A549 (cell line): Measurements from ENCODE around the gene LDLRAD3. TPM values are rescaled to one million over a fixed set of nuclear protein-coding genes. Genes with fewer than 3 reads are reported as not detected.

ENCODE experiments used
- ATAC-seq, 2 experiments: fragments of 200-7000 bp in 1 of 2; fragments of >200 bp in 1 of 2; cut with Nextera tagmentation in 1 of 2; cut with Tn5 transposase in 1 of 2; 3 replicates each; pipeline versions ENCODE4 v1.8.0 to v1.9.1; 2018 to 2020; ENCODE audit warnings: mild to moderate bottlenecking in 1 of 2, moderate library complexity in 1 of 2
- CTCF ChIA-PET: fragments of 300-600 bp; sonication (Branson Sonifier 250); formaldehyde crosslinking; extraction: SDS; loops from one replicate; lab custom pipeline; 2021; ENCODE audit warnings: antibody characterized with exemption, inconsistent platforms; lab: Yijun Ruan, JAX
- POLR2A ChIA-PET: fragments of 350-600 bp; formaldehyde crosslinking; extraction: SDS; loops from one replicate; lab custom pipeline; 2021; ENCODE audit warnings: antibody characterized with exemption, inconsistent platforms; lab: Yijun Ruan, JAX
- DNase-seq, 2 experiments: peaks; one replicate each; pipeline versions ENCODE4 v3.0.0 to v3.0.0-alpha.2; 2011 to 2016; ENCODE audit warnings: low read depth in 1 of 2, low spot score in 1 of 2
- FAIRE-seq: peaks from 2 replicates; lab custom pipeline; 2011; peaks lifted over from hg19 to GRCh38; lab: Jason Lieb, UNC
- H3K27ac ChIP-seq, 2 experiments: fragments of >200 bp; sonication (Bioruptor Twin); formaldehyde crosslinking; 3 replicates each; pipeline ENCODE4 v1.5.1; 2016 to 2017
- H3K4me1 ChIP-seq: fragments of >200 bp; sonication (Bioruptor Twin); formaldehyde crosslinking; 3 replicates; pipeline ENCODE4 v1.6.1; 2016
- H3K4me2 ChIP-seq: fragments of >200 bp; sonication (Bioruptor Twin); formaldehyde crosslinking; 3 replicates; pipeline ENCODE4 v1.6.1; 2016
- H3K4me3 ChIP-seq: fragments of >200 bp; sonication (Bioruptor Twin); formaldehyde crosslinking; 3 replicates; pipeline ENCODE4 v1.5.1; 2016
- H3K9me3 ChIP-seq: fragments of >200 bp; sonication (Bioruptor Twin); formaldehyde crosslinking; 3 replicates; pipeline ENCODE4 v1.6.1; 2016
- CBX2 ChIP-seq: fragments of 200-600 bp; sonication (generic); IDR thresholded peaks from 2 replicates; pipeline ENCODE4 v1.6.1; 2016; ENCODE audit warnings: low read depth, mild to moderate bottlenecking, borderline replicate concordance
- CBX8 ChIP-seq: fragments of 200-600 bp; sonication (generic); IDR thresholded peaks from 2 replicates; pipeline ENCODE4 v1.6.1; 2016
- CHD4 ChIP-seq: fragments of 200-600 bp; sonication (generic); IDR thresholded peaks from 2 replicates; pipeline ENCODE4 v1.6.1; 2016; ENCODE audit warnings: antibody characterized with exemption, mild to moderate bottlenecking, borderline replicate concordance
- GATA3 ChIP-seq: IDR thresholded peaks from 2 replicates; pipeline ENCODE4 v1.6.1; 2012; ENCODE audit warnings: borderline replicate concordance
- HDAC2 ChIP-seq: fragments of 200-600 bp; sonication (generic); IDR thresholded peaks from 2 replicates; pipeline ENCODE4 v1.6.1; 2016
- HMGXB4 ChIP-seq: fragments of 250-450 bp; sonication (Bioruptor Pico); IDR thresholded peaks from 2 replicates; pipeline ENCODE4 v1.5.0; 2021; ENCODE audit warnings: mild to moderate bottlenecking, moderate library complexity, borderline replicate concordance
- HOXA7 ChIP-seq: fragments of 250-450 bp; sonication (Bioruptor Pico); IDR thresholded peaks from 2 replicates; pipeline ENCODE4 v1.5.0; 2020; ENCODE audit warnings: mild to moderate bottlenecking, moderate library complexity
- JUNB ChIP-seq: fragments of >200 bp; sonication (Bioruptor Twin); formaldehyde crosslinking; IDR thresholded peaks from 2 replicates; pipeline ENCODE4 v1.6.1; 2016
- MAFK ChIP-seq: fragments of 450-650 bp; IDR thresholded peaks from 2 replicates; pipeline ENCODE4 v1.6.1; 2014; ENCODE audit not compliant: partially characterized antibody
- MAX ChIP-seq: IDR thresholded peaks from 2 replicates; pipeline ENCODE4 v1.6.1; 2012
- MAZ ChIP-seq: fragments of 150-350 bp; IDR thresholded peaks from 2 replicates; pipeline ENCODE4 v1.6.1; 2014; ENCODE audit warnings: antibody characterized with exemption, low read depth, low read length, borderline replicate concordance
- MYC ChIP-seq: IDR thresholded peaks from 2 replicates; pipeline ENCODE4 v1.6.1; 2012; ENCODE audit warnings: mild to moderate bottlenecking, inconsistent platforms, low read length, improper control_type of control experiment, borderline replicate concordance
- NFE2L2 ChIP-seq: fragments of 150-350 bp; conservative IDR thresholded peaks from 2 replicates; pipeline ENCODE4 v1.6.1; 2014; ENCODE audit warnings: low read length
- POLR2A ChIP-seq: IDR thresholded peaks from 2 replicates; pipeline ENCODE4 v1.6.1; 2012; ENCODE audit warnings: mild to moderate bottlenecking, low read length
- POLR2AphosphoS2 ChIP-seq: conservative IDR thresholded peaks from 2 replicates; pipeline ENCODE4 v1.6.1; 2012; ENCODE audit warnings: low read length, improper control_type of control experiment, inconsistent platforms
- RAD21 ChIP-seq, 2 experiments: fragments of >200 bp in 1 of 2; sonication (Bioruptor Twin) in 1 of 2; formaldehyde crosslinking in 1 of 2; IDR thresholded peaks in 1 of 2; conservative IDR thresholded peaks in 1 of 2; 2 replicates in 1 of 2; 3 replicates in 1 of 2; pipeline ENCODE4 v1.6.1; 2012 to 2018; ENCODE audit warnings: inconsistent platforms in 1 of 2
- RFX5 ChIP-seq: fragments of 450-650 bp; IDR thresholded peaks from 2 replicates; pipeline ENCODE4 v1.7.1; 2014; ENCODE audit warnings: antibody characterized with exemption, mild to moderate bottlenecking, moderate library complexity
- SMC3 ChIP-seq: fragments of >200 bp; sonication (Bioruptor Twin); formaldehyde crosslinking; IDR thresholded peaks from 3 replicates; pipeline ENCODE4 v1.6.1; 2018; ENCODE audit warnings: inconsistent platforms
- ZC3H11A ChIP-seq: fragments of 450-650 bp; IDR thresholded peaks from 2 replicates; pipeline ENCODE4 v1.6.1; 2014; ENCODE audit warnings: antibody characterized with exemption, mild to moderate bottlenecking
- ZNF302 ChIP-seq: fragments of 250-450 bp; sonication (Bioruptor Pico); IDR thresholded peaks from 2 replicates; pipeline ENCODE4 v1.9.0; 2021; ENCODE audit warnings: inconsistent platforms, mild to moderate bottlenecking, moderate library complexity
- ZSCAN20 ChIP-seq: fragments of 250-450 bp; sonication (Bioruptor Pico); IDR thresholded peaks from 2 replicates; pipeline ENCODE4 v1.8.0; 2022; ENCODE audit warnings: mild to moderate bottlenecking, moderate library complexity
- WGBS: methylation state at CpG from one replicate; pipeline ENCODE4 v1.1.6; 2017; ENCODE audit errors: missing lambda C conversion rate; 5-methylcytosine and 5-hydroxymethylcytosine counted together
- polyA plus RNA-seq, 4 experiments: library from polyadenylated mRNA; depleted of rRNA in 3 of 4; stranded (reverse); fragments of >200 nt; fragmentation: RNase III in 1 of 4; extraction: RNeasy Plus Mini Kit Qiagen cat#74134 plus additional on column Dnase treatment in 1 of 4; gene quantifications; 2 replicates in 3 of 4; 3 replicates in 1 of 4; pipeline ENCODE4 v1.2.3, GENCODE V29; 2011 to 2017
- TF ChIP-seq, protein P1 (sequence below): fragments of 150-350 bp; IDR thresholded peaks from 2 replicates; pipeline ENCODE4 v1.6.1; 2014; ENCODE audit warnings: low read depth, mild to moderate bottlenecking, low read length
- TF ChIP-seq, protein P2 (sequence below): fragments of 450-650 bp; IDR thresholded peaks from 2 replicates; pipeline ENCODE4 v1.6.1; 2014; ENCODE audit warnings: antibody characterized with exemption

Gene LDLRAD3
- polyA plus RNA-seq, 2 of the 4 experiments (the other 2 are of a cell fraction), result 10.5 to 13.2 TPM

GRCh38 chr11:36070213-36070953 lies 126.5 kb downstream of the LDLRAD3 start:
- H3K4me1 ChIP-seq, result no peaks in the 10 kb centered on the region
- H3K9me3 ChIP-seq, result peaks cover 16% of the 10 kb centered on the region
- 68% methylated on average over 5 of the region's 5 CpGs for WGBS
- CTCF ChIA-PET, result interaction anchor here (0.6 to 1.3 kb wide), 4 partner anchors 9 to 248 kb away, joined by 3 to 4 read pairs (median 3); no protein-coding TSS in a partner anchor
- H3K27ac ChIP-seq, result no peak overlapping the region
- no peak for FAIRE-seq
- POLR2A ChIA-PET, result no interaction called here
- no peak for TF ChIP-seq ZNF302 (CRISPR knock-in tag)
- TF ChIP-seq HOXA7 (CRISPR knock-in tag), result no peak
- no peak for TF ChIP-seq CBX8
- no peak for TF ChIP-seq RFX5
- no peak for TF ChIP-seq ZC3H11A
- TF ChIP-seq GATA3, result no peak
- TF ChIP-seq SMC3, result no peak
- TF ChIP-seq POLR2AphosphoS2, result no peak
- no peak for TF ChIP-seq JUNB
- TF ChIP-seq, protein P1, sequence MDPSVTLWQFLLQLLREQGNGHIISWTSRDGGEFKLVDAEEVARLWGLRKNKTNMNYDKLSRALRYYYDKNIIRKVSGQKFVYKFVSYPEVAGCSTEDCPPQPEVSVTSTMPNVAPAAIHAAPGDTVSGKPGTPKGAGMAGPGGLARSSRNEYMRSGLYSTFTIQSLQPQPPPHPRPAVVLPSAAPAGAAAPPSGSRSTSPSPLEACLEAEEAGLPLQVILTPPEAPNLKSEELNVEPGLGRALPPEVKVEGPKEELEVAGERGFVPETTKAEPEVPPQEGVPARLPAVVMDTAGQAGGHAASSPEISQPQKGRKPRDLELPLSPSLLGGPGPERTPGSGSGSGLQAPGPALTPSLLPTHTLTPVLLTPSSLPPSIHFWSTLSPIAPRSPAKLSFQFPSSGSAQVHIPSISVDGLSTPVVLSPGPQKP, result no peak
- TF ChIP-seq CBX2, result no peak
- TF ChIP-seq HMGXB4, result no peak
- no peak for TF ChIP-seq NFE2L2
- TF ChIP-seq RAD21 (conservative IDR thresholded peaks at IDR 0.05 in 1 of 2, IDR thresholded peaks at IDR 0.05 in 1 of 2), result no peak
- no peak for TF ChIP-seq CHD4
- TF ChIP-seq MAX, result no peak
- TF ChIP-seq ZSCAN20 (CRISPR knock-in tag), result no peak
- no peak for TF ChIP-seq MAFK
- no peak for TF ChIP-seq POLR2A
- TF ChIP-seq HDAC2, result no peak
- no peak for ATAC-seq
- no peak overlapping the region for H3K4me3 ChIP-seq
- no peak overlapping the region for H3K4me2 ChIP-seq
- DNase-seq, result no peak

DNA sequence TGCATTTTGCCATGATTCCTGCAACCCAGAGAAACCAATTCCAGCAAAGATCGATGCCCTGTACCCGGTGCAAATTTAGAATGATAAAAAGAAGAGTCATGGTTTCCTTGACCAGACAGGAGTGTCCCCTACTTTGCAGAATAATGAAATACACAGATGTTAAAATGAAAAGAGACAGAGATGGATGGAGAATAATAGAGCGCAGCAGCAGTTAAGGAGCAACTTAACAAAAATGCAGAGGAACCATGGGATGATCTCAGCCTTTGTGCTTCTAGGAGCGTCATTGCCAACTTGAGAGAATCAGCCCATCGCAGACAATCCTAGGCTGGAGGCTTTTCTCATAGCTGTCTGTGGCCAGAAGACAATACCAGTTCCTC lies 127.1 kb downstream of the LDLRAD3 start:
- H3K4me1 ChIP-seq, result no peaks in the 10 kb centered on the region
- ChIA-PET POLR2A (no interaction called here), CTCF (interaction anchor here (3.3 kb wide), 1 partner anchor 15 kb away, joined by 11 read pairs; no protein-coding TSS in a partner anchor)
- FAIRE-seq, result no peak
- 83% methylated on average over 5 of the region's 5 CpGs for WGBS
- no peak for DNase-seq
- no peak for ATAC-seq
- no peak overlapping the region for H3K27ac ChIP-seq
- H3K9me3 ChIP-seq, result peaks cover 20% of the 10 kb centered on the region
- no peak overlapping the region for H3K4me3 ChIP-seq
- H3K4me2 ChIP-seq, result no peak overlapping the region
- no peak for TF ChIP-seq MAFK
- TF ChIP-seq, protein P2, sequence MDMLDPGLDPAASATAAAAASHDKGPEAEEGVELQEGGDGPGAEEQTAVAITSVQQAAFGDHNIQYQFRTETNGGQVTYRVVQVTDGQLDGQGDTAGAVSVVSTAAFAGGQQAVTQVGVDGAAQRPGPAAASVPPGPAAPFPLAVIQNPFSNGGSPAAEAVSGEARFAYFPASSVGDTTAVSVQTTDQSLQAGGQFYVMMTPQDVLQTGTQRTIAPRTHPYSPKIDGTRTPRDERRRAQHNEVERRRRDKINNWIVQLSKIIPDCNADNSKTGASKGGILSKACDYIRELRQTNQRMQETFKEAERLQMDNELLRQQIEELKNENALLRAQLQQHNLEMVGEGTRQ, result no peak
- no peak for TF ChIP-seq MAZ
- TF ChIP-seq MYC, result no peak
- no peak for TF ChIP-seq MAX
- no peak for TF ChIP-seq CHD4
